ENCODE measurements around the gene TES. TPM values are rescaled to one million over a fixed set of nuclear protein-coding genes. Genes with fewer than 3 reads are reported as not detected.

TES gene
- total and polyA plus RNA-seq, 4 donors, result 51.9 to 105 (median 78.0) TPM

GRCh38 chr7:116284390-116284789 is 74.1 kb downstream of the TES start:
- H3K9ac ChIP-seq (ENCODE audit: insufficient read depth in 1 of 2, low read length in 2 of 2), result no peak overlapping the region
- H3K4me3 ChIP-seq, result no peak overlapping the region
- no peak for ATAC-seq (ENCODE audit: insufficient read depth, low FRiP score)
- peaks cover 0 to 4% (median 0%) of the 10 kb centered on the region in 5 donors for H3K4me1 ChIP-seq (ENCODE audit: control insufficient read depth in 5 of 5, insufficient read depth in 5 of 5, low read length in 5 of 5)
- H3K9me3 ChIP-seq (ENCODE audit: control insufficient read depth in 4 of 4, insufficient read depth in 3 of 4, low read length in 3 of 4), result no peaks in the 10 kb centered on the region
- no peaks in the 10 kb centered on the region for H3K36me3 ChIP-seq (ENCODE audit: control insufficient read depth in 4 of 4, insufficient read depth in 4 of 4, low read length in 4 of 4)
- TF ChIP-seq, protein P1, sequence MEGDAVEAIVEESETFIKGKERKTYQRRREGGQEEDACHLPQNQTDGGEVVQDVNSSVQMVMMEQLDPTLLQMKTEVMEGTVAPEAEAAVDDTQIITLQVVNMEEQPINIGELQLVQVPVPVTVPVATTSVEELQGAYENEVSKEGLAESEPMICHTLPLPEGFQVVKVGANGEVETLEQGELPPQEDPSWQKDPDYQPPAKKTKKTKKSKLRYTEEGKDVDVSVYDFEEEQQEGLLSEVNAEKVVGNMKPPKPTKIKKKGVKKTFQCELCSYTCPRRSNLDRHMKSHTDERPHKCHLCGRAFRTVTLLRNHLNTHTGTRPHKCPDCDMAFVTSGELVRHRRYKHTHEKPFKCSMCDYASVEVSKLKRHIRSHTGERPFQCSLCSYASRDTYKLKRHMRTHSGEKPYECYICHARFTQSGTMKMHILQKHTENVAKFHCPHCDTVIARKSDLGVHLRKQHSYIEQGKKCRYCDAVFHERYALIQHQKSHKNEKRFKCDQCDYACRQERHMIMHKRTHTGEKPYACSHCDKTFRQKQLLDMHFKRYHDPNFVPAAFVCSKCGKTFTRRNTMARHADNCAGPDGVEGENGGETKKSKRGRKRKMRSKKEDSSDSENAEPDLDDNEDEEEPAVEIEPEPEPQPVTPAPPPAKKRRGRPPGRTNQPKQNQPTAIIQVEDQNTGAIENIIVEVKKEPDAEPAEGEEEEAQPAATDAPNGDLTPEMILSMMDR (IDR thresholded peaks at IDR 0.05; ENCODE audit: control extremely low read depth, extremely low read depth), result no peak
- no peaks in the 10 kb centered on the region for H3K27me3 ChIP-seq (ENCODE audit: control insufficient read depth in 3 of 3, insufficient read depth in 3 of 3, low read length in 2 of 3)
- H3K27ac ChIP-seq (ENCODE audit: low read depth in 1 of 2, low read length in 1 of 2), result no peak overlapping the region
- WGBS, 2 donors, result 65 to 81% methylated on average over 3 of the region's 3 CpGs
- DNase-seq, result no peak

DNA sequence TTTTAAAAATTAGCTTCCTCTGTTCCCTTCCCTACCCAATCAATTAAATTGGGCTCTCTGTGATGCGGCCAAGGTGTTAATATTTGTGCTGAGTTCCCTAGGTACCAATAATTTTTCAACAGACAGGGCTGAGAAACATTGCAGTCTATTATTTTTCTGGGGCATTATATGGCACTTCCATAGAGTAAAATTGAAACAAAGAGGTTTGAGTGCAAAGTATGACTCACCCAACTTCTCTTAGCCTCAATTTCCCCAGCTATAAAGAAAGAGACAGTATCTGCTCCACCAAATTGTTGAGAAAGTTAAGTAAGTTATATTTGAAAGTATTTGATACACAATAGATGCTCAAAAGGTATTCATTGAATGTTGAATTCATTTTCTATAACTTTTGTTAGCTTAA is 74.9 kb downstream of the TES start:
- Histone ChIP-seq H3K9me3 (ENCODE audit: control insufficient read depth in 4 of 4, insufficient read depth in 3 of 4, low read length in 3 of 4) (no peaks in the 10 kb centered on the region), H3K27ac (ENCODE audit: low read depth in 1 of 2, low read length in 1 of 2) (no peak overlapping the region), H3K36me3 (ENCODE audit: control insufficient read depth in 4 of 4, insufficient read depth in 4 of 4, low read length in 4 of 4) (no peaks in the 10 kb centered on the region), H3K4me1 (ENCODE audit: control insufficient read depth in 5 of 5, insufficient read depth in 5 of 5, low read length in 5 of 5) (peaks cover 0 to 4% (median 0%) of the 10 kb centered on the region in 5 donors), H3K9ac (ENCODE audit: insufficient read depth in 1 of 2, low read length in 2 of 2) (no peak overlapping the region), H3K4me3 (no peak overlapping the region), H3K27me3 (ENCODE audit: control insufficient read depth in 3 of 3, insufficient read depth in 3 of 3, low read length in 2 of 3) (no peaks in the 10 kb centered on the region)
- 83 to 97% methylated on average over 1 of the region's 1 CpG for WGBS, 2 donors
- DNase-seq (no peak), ATAC-seq (ENCODE audit: insufficient read depth, low FRiP score) (no peak)
- TF ChIP-seq, protein P1 (IDR thresholded peaks at IDR 0.05; ENCODE audit: control extremely low read depth, extremely low read depth), result no peak

DNA sequence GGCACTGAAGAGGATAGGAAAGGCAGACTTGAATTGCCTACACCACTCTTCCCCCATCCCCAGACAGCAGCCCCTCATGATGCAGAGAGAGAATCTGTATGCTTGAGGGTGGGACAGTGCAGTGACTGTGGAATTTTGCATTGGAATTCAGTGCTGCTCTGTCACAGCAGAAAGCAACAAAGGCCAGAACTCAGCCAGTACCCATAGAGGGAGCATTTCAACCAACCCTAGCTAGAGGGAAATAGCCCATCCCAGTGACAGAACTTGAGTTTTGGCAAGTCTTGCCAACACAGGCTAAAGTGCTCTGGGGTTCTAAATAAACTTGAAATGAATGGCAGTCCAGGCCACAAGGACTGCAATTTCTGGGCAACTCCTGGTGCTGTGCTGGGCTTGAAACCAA is 80.4 kb downstream of the TES start:
- no peak overlapping the region for H3K4me3 ChIP-seq
- DNase-seq (no peak), ATAC-seq (ENCODE audit: insufficient read depth, low FRiP score) (no peak)
- no peak overlapping the region for H3K9ac ChIP-seq (ENCODE audit: insufficient read depth in 1 of 2, low read length in 2 of 2)
- H3K27ac ChIP-seq (ENCODE audit: low read depth in 1 of 2, low read length in 1 of 2), result no peak overlapping the region
- H3K27me3 ChIP-seq (ENCODE audit: control insufficient read depth in 3 of 3, insufficient read depth in 3 of 3, low read length in 2 of 3), result no peaks in the 10 kb centered on the region
- no peaks in the 10 kb centered on the region for H3K36me3 ChIP-seq (ENCODE audit: control insufficient read depth in 4 of 4, insufficient read depth in 4 of 4, low read length in 4 of 4)
- TF ChIP-seq, protein P1 (IDR thresholded peaks at IDR 0.05; ENCODE audit: control extremely low read depth, extremely low read depth), result no peak
- peaks cover 0 to 8% (median 0%) of the 10 kb centered on the region in 5 donors for H3K4me1 ChIP-seq (ENCODE audit: control insufficient read depth in 5 of 5, insufficient read depth in 5 of 5, low read length in 5 of 5)
- peaks cover 0 to 2% (median 0%) of the 10 kb centered on the region in 4 donors for H3K9me3 ChIP-seq (ENCODE audit: control insufficient read depth in 4 of 4, insufficient read depth in 3 of 4, low read length in 3 of 4)

DNA sequence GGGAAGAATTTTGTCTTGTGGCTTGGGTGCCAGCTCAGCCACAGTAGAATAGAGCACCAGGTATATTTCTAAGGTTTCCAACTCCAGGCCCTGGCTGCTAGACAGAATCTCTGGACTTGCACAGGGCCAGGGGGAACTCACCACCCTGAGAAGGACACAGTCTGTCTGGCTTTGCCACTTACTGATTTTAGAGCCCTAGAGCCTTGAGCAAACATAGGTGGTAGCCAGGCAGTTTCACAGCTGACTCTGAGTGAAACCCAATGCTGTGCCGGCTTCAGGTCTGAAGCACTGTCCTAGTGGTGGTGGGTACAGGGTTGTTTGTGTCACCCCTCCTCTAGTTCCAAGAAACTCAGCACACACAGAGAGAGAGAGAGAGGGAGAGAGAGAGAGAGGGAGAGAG is 81.6 kb downstream of the TES start:
- DNase-seq, result no peak
- Histone ChIP-seq H3K4me3 (no peak overlapping the region), H3K27me3 (ENCODE audit: control insufficient read depth in 3 of 3, insufficient read depth in 3 of 3, low read length in 2 of 3) (no peaks in the 10 kb centered on the region), H3K27ac (ENCODE audit: low read depth in 1 of 2, low read length in 1 of 2) (no peak overlapping the region), H3K9me3 (ENCODE audit: control insufficient read depth in 4 of 4, insufficient read depth in 3 of 4, low read length in 3 of 4) (peaks cover 0 to 2% (median 0%) of the 10 kb centered on the region in 4 donors), H3K36me3 (ENCODE audit: control insufficient read depth in 4 of 4, insufficient read depth in 4 of 4, low read length in 4 of 4) (no peaks in the 10 kb centered on the region), H3K9ac (ENCODE audit: insufficient read depth in 1 of 2, low read length in 2 of 2) (no peak overlapping the region), H3K4me1 (ENCODE audit: control insufficient read depth in 5 of 5, insufficient read depth in 5 of 5, low read length in 5 of 5) (peaks cover 0 to 6% (median 0%) of the 10 kb centered on the region in 5 donors)
- WGBS, 2 donors, result 74 to 89% methylated on average over 1 of the region's 1 CpG
- no peak for ATAC-seq (ENCODE audit: insufficient read depth, low FRiP score)
- TF ChIP-seq, protein P1 (IDR thresholded peaks at IDR 0.05; ENCODE audit: control extremely low read depth, extremely low read depth), result no peak

Measured in lung (tissue), 12 donors.